ENCODE measurements around the gene CRIP1.

The CRIP1 gene

DNA sequence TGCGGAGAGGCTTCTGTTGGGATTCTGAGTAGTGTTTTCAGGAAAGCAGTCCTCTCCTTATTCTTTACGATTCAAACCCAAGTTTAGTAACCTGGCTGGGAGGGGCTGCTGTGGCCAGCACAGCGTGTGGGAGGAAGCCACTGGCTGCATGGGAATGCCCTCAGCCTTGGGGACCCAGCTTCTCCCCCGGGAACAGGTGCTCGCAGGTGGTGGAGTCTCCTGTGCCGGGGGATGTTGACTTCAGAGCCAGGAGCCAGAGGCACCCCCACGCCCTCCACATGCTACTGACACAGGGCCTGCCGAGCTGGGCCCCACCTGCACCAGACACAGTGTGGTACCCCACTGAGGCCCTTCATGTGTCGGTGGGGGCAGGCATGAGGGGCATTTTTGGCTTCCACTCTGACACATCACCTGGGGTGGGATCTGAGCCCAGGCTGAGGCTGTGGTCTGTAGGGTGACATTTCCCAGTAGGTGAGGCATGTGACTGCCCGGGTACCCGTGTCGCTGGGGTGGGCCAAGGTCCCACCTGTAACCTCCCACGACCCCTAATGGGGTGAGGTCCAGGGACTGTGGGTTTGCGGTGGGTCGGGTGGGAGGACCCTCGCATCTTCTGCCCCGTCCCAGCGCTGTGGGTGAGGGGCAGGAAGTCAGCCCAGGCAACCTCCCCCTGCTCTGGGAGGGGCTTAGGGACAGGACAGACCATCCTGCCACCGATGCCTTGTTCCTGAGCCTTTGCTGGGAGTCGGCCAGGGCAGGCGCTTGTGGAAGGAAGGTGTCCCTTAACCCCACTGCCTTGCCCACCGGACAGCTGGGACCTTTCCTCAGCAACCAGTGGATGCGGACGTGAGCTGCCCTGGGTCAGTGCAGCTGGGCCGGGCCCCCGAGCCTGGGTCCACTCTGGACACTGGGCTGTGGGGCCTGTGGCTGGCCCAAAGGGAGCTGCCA, 40.5 kb upstream of the CRIP1 start:
- no peak overlapping the region for H3K9ac ChIP-seq (ENCODE audit: low read length)
- no peaks in the 10 kb centered on the region for H3K27me3 ChIP-seq (ENCODE audit: low read depth, low read length)
- TF ChIP-seq, protein P1, sequence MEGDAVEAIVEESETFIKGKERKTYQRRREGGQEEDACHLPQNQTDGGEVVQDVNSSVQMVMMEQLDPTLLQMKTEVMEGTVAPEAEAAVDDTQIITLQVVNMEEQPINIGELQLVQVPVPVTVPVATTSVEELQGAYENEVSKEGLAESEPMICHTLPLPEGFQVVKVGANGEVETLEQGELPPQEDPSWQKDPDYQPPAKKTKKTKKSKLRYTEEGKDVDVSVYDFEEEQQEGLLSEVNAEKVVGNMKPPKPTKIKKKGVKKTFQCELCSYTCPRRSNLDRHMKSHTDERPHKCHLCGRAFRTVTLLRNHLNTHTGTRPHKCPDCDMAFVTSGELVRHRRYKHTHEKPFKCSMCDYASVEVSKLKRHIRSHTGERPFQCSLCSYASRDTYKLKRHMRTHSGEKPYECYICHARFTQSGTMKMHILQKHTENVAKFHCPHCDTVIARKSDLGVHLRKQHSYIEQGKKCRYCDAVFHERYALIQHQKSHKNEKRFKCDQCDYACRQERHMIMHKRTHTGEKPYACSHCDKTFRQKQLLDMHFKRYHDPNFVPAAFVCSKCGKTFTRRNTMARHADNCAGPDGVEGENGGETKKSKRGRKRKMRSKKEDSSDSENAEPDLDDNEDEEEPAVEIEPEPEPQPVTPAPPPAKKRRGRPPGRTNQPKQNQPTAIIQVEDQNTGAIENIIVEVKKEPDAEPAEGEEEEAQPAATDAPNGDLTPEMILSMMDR (IDR thresholded peaks at IDR 0.05; ENCODE audit: low read depth, low read length): no peak
- TF ChIP-seq EZH2phosphoT487 (IDR thresholded peaks at IDR 0.05; ENCODE audit: low read depth): no peak
- H3K36me3 ChIP-seq (replicated peaks; ENCODE audit: low read depth, low read length): peaks cover 12% of the 10 kb centered on the region
- peaks cover 15% of the 10 kb centered on the region; the same call in 1 of the 2 replicates for H4K20me1 ChIP-seq (ENCODE audit: insufficient read depth, low read length)
- H3K4me1 ChIP-seq (ENCODE audit: low read length): no peaks in the 10 kb centered on the region
- peaks cover 19% of the 10 kb centered on the region; the same call in 1 of the 2 replicates for H3K79me2 ChIP-seq (ENCODE audit: low read length)
- no peak overlapping the region for H3K4me2 ChIP-seq (ENCODE audit: low read length)
- no peak overlapping the region for H3K4me3 ChIP-seq (ENCODE audit: low read length)
- no peak overlapping the region for H2AFZ ChIP-seq (ENCODE audit: low read depth, low read length)
- H3K27ac ChIP-seq (ENCODE audit: low read length): no peak overlapping the region
- H3K9me3 ChIP-seq (ENCODE audit: insufficient read depth, low read length): no peaks in the 10 kb centered on the region

DNA sequence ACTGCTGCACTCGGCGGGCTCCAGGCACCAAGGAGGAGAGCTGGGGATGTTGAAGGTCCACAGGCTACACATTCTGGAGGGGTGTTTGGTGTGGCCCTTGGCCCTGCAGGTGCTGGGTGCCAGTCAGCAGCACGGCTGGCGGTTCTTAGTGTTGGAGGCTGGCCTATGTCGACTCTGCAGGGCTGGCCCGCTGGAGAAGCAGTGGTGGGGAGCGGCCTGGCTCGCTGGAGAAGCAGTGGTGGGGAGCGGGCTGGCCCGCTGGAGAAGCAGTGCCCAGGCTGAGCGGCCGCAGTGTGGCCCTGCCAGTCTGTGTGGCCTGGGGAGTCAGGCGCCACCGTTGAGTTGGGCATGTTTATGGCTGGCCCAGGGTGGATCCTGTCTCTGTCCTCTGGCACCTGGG, 39.7 kb upstream of the CRIP1 start:
- H3K4me2 ChIP-seq (ENCODE audit: low read length): no peak overlapping the region
- no peaks in the 10 kb centered on the region for H3K27me3 ChIP-seq (ENCODE audit: low read depth, low read length)
- no peak overlapping the region for H3K27ac ChIP-seq (ENCODE audit: low read length)
- no peak overlapping the region for H3K4me3 ChIP-seq (ENCODE audit: low read length)
- peaks cover 19% of the 10 kb centered on the region; the same call in 1 of the 2 replicates for H3K79me2 ChIP-seq (ENCODE audit: low read length)
- peaks cover 15% of the 10 kb centered on the region; the same call in 1 of the 2 replicates for H4K20me1 ChIP-seq (ENCODE audit: insufficient read depth, low read length)
- no peak for TF ChIP-seq EZH2phosphoT487 (IDR thresholded peaks at IDR 0.05; ENCODE audit: low read depth)
- TF ChIP-seq, protein P1 (IDR thresholded peaks at IDR 0.05; ENCODE audit: low read depth, low read length): no peak
- no peaks in the 10 kb centered on the region for H3K9me3 ChIP-seq (ENCODE audit: insufficient read depth, low read length)
- H3K4me1 ChIP-seq (ENCODE audit: low read length): no peaks in the 10 kb centered on the region
- H3K36me3 ChIP-seq (replicated peaks; ENCODE audit: low read depth, low read length): peaks cover 15% of the 10 kb centered on the region
- H2AFZ ChIP-seq (ENCODE audit: low read depth, low read length): no peak overlapping the region
- H3K9ac ChIP-seq (ENCODE audit: low read length): no peak overlapping the region

- no peaks in the 10 kb centered on the region for H3K27me3 ChIP-seq (ENCODE audit: low read depth, low read length)
- peaks cover 23% of the 10 kb centered on the region for H3K36me3 ChIP-seq (replicated peaks; ENCODE audit: low read depth, low read length)
- H4K20me1 ChIP-seq (ENCODE audit: insufficient read depth, low read length): 0 out of 2 replicates have a peak, but pooled peaks cover 15% of the 10 kb centered on the region
- H3K79me2 ChIP-seq (ENCODE audit: low read length): peaks cover 19% of the 10 kb centered on the region; the same call in 1 of the 2 replicates
- TF ChIP-seq, protein P1 (IDR thresholded peaks at IDR 0.05; ENCODE audit: low read depth, low read length): no peak
- TF ChIP-seq EZH2phosphoT487 (IDR thresholded peaks at IDR 0.05; ENCODE audit: low read depth): no peak
- no peak overlapping the region for H3K4me2 ChIP-seq (ENCODE audit: low read length)
- no peak overlapping the region for H3K4me3 ChIP-seq (ENCODE audit: low read length)
- H3K27ac ChIP-seq (ENCODE audit: low read length): no peak overlapping the region
- H3K9ac ChIP-seq (ENCODE audit: low read length): no peak overlapping the region
- no peak overlapping the region for H2AFZ ChIP-seq (ENCODE audit: low read depth, low read length)
- H3K4me1 ChIP-seq (ENCODE audit: low read length): no peaks in the 10 kb centered on the region
- no peaks in the 10 kb centered on the region for H3K9me3 ChIP-seq (ENCODE audit: insufficient read depth, low read length)
These were observed 38.7 kb upstream of the CRIP1 start for GRCh38 chr14:105447651-105448640.

Data from OCI-LY3 (cell line).